ENCODE measurements around the gene TMEM115. TPM values are rescaled to one million over a fixed set of nuclear protein-coding genes. Genes with fewer than 3 reads are reported as not detected.

The TMEM115 gene
- total RNA-seq, 2 experiments from 2014 or later: 13.1 to 16.1 TPM

DNA sequence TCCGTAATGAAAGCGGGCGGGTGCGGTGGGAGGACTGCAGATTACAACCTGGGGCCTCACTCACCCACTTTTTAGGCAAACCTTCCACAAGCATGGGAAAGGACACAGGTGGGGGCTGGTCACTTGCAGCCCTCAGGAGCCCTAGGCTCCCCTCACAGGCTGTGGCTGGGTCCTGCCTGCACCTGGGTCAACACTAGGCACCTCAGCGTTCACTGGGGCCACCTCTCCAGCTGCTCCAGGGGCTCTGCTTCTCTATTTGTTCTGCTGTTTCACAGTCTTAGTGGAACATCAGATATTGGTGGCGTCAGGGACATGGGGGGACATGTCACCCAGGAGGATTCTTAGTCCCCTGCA, 30.1 kb upstream of the TMEM115 start:
- Mint-ChIP-seq H3K4me1 (peaks cover 1% of the 10 kb centered on the region), H3K27ac (no peak overlapping the region), H3K36me3 (ENCODE audit: low read depth) (no peaks in the 10 kb centered on the region), H3K4me3 (no peak overlapping the region), H3K27me3 (no peaks in the 10 kb centered on the region), H3K9me3 (ENCODE audit: low read depth) (no peaks in the 10 kb centered on the region)
- DNase-seq: no peak
- intact Hi-C loops (cut with DNase I, micrococcal nuclease): no loop called here
- no peak for ATAC-seq
- POLR2A ChIA-PET: no interaction called here
- CTCF ChIA-PET: no interaction called here

DNA sequence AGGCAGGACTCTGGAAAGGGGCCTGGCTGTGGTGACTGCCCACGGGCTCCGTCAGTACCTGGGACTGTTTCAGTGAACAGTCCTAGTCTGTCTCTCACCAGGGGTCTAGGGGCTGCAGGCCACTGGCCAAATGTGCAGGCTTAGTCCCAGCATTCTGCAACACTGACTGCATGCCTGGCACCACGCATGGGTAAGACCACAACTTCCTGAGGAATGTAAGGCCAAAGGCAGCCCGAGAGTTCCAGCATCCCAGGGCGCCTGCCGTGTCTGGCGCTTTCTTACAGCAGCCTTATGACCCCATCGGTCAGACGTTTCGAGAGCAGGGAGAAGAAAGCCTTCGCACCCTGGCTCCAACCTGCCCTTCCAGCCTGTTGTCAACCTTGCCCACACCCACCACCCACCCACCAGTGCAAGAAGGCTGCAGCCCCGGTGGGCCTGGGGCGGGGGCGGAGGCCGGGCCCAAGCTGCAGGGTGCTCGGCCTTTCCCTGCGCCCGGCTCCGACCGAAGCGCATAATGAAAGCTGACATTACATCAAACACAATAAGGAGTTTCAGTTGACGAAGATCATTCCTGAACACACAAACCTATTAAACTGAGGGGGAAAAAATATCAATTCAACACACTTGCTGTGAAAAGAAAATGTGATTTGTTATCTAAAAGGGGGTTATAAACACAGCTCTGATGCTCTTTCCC, 29.5 kb upstream of the TMEM115 start:
- H3K27ac Mint-ChIP-seq: no peak overlapping the region
- no peak overlapping the region for H3K4me3 Mint-ChIP-seq
- intact Hi-C loops (cut with DNase I, micrococcal nuclease): no loop called here
- H3K36me3 Mint-ChIP-seq (ENCODE audit: low read depth): no peaks in the 10 kb centered on the region
- CTCF ChIA-PET: no interaction called here
- H3K4me1 Mint-ChIP-seq: peaks cover 1% of the 10 kb centered on the region
- no peaks in the 10 kb centered on the region for H3K27me3 Mint-ChIP-seq
- H3K9me3 Mint-ChIP-seq (ENCODE audit: low read depth): no peaks in the 10 kb centered on the region
- DNase-seq: no peak
- POLR2A ChIA-PET: no interaction called here
- no peak for ATAC-seq

- H3K9me3 Mint-ChIP-seq (ENCODE audit: low read depth): no peaks in the 10 kb centered on the region
- no peak for DNase-seq
- no peak for ATAC-seq
- ChIA-PET CTCF (interaction anchor here (0.6 kb wide), 1 partner anchor 665 kb away, joined by 5 read pairs; no protein-coding TSS in a partner anchor), POLR2A (no interaction called here)
- H3K4me1 Mint-ChIP-seq: peaks cover 1% of the 10 kb centered on the region
- no peaks in the 10 kb centered on the region for H3K27me3 Mint-ChIP-seq
- no peak overlapping the region for H3K4me3 Mint-ChIP-seq
- intact Hi-C loops (cut with DNase I, micrococcal nuclease): no loop called here
- no peak overlapping the region for H3K27ac Mint-ChIP-seq
- H3K36me3 Mint-ChIP-seq (ENCODE audit: low read depth): no peaks in the 10 kb centered on the region
Measured at GRCh38 chr3:50388016-50388719, 28.8 kb upstream of the TMEM115 start.

DNA sequence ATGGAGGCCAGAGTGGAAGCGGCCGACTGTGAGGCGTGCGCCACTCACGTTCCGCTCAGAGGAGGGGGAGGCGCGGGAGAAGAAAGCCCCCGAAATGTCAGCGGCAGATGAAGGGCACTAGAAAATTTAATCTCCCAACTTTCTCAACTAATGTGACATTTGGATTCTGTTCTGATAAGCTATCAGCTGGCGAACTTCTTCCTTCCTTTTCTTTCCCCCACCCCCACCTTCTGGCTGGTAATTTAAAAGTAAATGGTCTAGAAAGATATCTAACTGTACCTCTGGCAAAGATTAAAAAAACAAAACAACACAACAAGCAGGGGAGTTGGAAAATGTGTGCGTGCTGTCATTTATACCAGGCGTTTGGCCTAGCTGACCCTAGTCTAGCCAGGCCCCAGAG, 26.4 kb upstream of the TMEM115 start:
- no peaks in the 10 kb centered on the region for H3K4me1 Mint-ChIP-seq
- no peaks in the 10 kb centered on the region for H3K27me3 Mint-ChIP-seq
- intact Hi-C loops (cut with DNase I, micrococcal nuclease): no loop called here
- POLR2A ChIA-PET: interaction anchor here (0.6 kb wide), 1 partner anchor 409 kb away, joined by 3 read pairs; no protein-coding TSS in a partner anchor
- no peak overlapping the region for H3K27ac Mint-ChIP-seq
- H3K4me3 Mint-ChIP-seq: no peak overlapping the region
- ATAC-seq (no peak), DNase-seq (no peak)
- H3K36me3 Mint-ChIP-seq (ENCODE audit: low read depth): no peaks in the 10 kb centered on the region
- no peaks in the 10 kb centered on the region for H3K9me3 Mint-ChIP-seq (ENCODE audit: low read depth)
- CTCF ChIA-PET: no interaction called here

- ATAC-seq (no peak), DNase-seq (no peak)
- Mint-ChIP-seq H3K27ac (no peak overlapping the region), H3K27me3 (no peaks in the 10 kb centered on the region), H3K9me3 (ENCODE audit: low read depth) (no peaks in the 10 kb centered on the region), H3K36me3 (ENCODE audit: low read depth) (no peaks in the 10 kb centered on the region), H3K4me1 (no peaks in the 10 kb centered on the region), H3K4me3 (no peak overlapping the region)
- intact Hi-C loops (cut with DNase I, micrococcal nuclease): no loop called here
- ChIA-PET POLR2A (no interaction called here), CTCF (no interaction called here)
Measured at GRCh38 chr3:50383750-50384149, 24.4 kb upstream of the TMEM115 start.

GRCh38 chr3:50382722-50383121, 23.4 kb upstream of the TMEM115 start:
- ATAC-seq: no peak
- Mint-ChIP-seq H3K27ac (no peak overlapping the region), H3K4me1 (no peaks in the 10 kb centered on the region), H3K4me3 (no peak overlapping the region), H3K36me3 (ENCODE audit: low read depth) (no peaks in the 10 kb centered on the region), H3K9me3 (ENCODE audit: low read depth) (no peaks in the 10 kb centered on the region), H3K27me3 (no peaks in the 10 kb centered on the region)
- intact Hi-C loops (cut with DNase I, micrococcal nuclease): no loop called here
- no peak for DNase-seq
- ChIA-PET CTCF (interaction anchor here (0.5 kb wide), 1 partner anchor 1574 kb away, joined by 4 read pairs; no protein-coding TSS in a partner anchor), POLR2A (no interaction called here)

DNA sequence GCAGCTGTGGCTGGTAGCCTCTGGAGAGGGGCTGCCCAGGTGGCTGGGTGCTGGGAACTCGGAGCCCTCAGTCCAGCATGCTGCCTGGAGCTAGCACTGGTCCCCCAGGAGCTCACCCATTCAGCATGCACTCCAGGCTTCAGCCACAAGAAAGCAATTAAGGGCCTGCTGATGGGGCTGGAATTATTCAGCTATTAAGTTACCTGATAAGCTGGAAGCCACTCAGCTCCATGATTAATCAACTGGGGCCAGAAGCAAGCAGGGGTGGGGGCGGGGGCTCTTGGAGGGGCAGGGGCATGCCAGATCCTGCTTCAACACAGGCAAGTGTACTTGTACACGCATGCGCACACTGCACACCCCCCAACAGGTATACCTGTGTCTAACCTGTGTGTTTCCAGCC, 22.1 kb upstream of the TMEM115 start:
- no peak overlapping the region for H3K27ac Mint-ChIP-seq
- ChIA-PET POLR2A (no interaction called here), CTCF (interaction anchor here (0.6 kb wide), 1 partner anchor 490 kb away, joined by 3 read pairs; no protein-coding TSS in a partner anchor)
- DNase-seq (no peak), ATAC-seq (no peak)
- no peaks in the 10 kb centered on the region for H3K27me3 Mint-ChIP-seq
- no peak overlapping the region for H3K4me3 Mint-ChIP-seq
- no peaks in the 10 kb centered on the region for H3K4me1 Mint-ChIP-seq
- H3K36me3 Mint-ChIP-seq (ENCODE audit: low read depth): no peaks in the 10 kb centered on the region
- no peaks in the 10 kb centered on the region for H3K9me3 Mint-ChIP-seq (ENCODE audit: low read depth)
- intact Hi-C loops (cut with DNase I, micrococcal nuclease): no loop called here

DNA sequence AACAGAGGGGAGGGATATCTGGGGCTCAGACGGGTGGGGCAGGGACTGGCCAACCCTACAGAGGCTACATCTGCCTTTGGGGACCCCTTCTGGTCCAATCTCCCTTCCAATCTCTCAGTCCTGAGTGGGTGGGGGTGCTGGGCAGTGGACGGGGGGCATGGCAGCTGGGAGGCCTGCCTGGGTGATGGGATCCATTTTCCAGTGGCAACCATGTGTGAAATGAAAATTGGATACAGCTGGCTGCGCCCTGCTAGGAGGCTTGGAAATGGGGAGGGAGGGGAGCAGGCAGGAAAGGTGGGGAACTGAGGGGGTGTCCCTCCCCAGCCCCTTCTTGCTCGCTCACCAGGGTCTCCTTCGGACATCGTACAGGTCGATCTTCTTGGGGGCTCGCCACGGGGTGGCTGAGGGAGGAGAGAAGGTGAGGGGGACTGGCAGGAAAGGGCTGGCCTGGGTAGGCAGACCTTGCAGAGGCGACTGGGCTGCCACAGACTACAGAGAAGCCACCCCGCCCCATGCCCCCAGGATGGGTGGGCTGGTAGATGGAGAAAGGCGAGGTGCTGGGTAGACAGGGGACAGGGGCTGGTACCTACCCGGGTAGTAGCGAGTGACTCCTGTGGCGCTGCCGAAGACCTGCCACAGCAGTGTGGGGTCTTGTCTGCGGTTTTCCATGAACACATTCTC, 21.2 kb upstream of the TMEM115 start:
- no peaks in the 10 kb centered on the region for H3K36me3 Mint-ChIP-seq (ENCODE audit: low read depth)
- ChIA-PET POLR2A (interaction anchor here (0.6 kb wide), 1 partner anchor 36 kb away, joined by 3 read pairs; no protein-coding TSS in a partner anchor), CTCF (no interaction called here)
- no peak overlapping the region for H3K27ac Mint-ChIP-seq
- no peak for ATAC-seq
- no peak for DNase-seq
- intact Hi-C loops (cut with DNase I, micrococcal nuclease): no loop called here
- H3K9me3 Mint-ChIP-seq (ENCODE audit: low read depth): no peaks in the 10 kb centered on the region
- H3K4me1 Mint-ChIP-seq: no peaks in the 10 kb centered on the region
- no peak overlapping the region for H3K4me3 Mint-ChIP-seq
- H3K27me3 Mint-ChIP-seq: no peaks in the 10 kb centered on the region

GRCh38 chr3:50378757-50379156, 19.4 kb upstream of the TMEM115 start:
- Mint-ChIP-seq H3K27ac (no peak overlapping the region), H3K4me1 (no peaks in the 10 kb centered on the region), H3K36me3 (ENCODE audit: low read depth) (no peaks in the 10 kb centered on the region), H3K4me3 (no peak overlapping the region), H3K9me3 (ENCODE audit: low read depth) (no peaks in the 10 kb centered on the region), H3K27me3 (no peaks in the 10 kb centered on the region)
- DNase-seq (no peak), ATAC-seq (no peak)
- ChIA-PET CTCF (no interaction called here), POLR2A (no interaction called here)
- intact Hi-C loops (cut with DNase I, micrococcal nuclease): no loop called here

DNA sequence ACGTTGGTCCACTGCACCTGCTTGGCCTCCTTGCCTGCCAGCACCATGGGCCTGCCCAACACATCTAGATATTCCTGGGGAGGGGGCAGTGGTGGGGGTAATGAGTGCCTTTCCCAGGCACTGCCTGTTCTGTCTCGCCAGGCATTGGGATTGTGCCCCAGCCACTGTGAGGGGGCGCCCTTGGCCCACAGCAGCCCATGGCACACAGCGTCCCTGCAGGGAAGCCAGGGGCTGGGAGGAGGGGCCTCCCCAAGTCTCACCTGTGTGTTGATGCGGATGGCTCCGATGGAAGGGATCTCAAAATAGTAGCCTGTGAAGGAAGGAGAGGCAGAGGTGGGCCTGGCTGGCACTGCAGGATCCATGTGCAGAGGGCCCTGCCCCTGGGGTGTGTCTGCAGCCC, 18.7 kb upstream of the TMEM115 start:
- intact Hi-C loops (cut with DNase I, micrococcal nuclease): no loop called here
- H3K36me3 Mint-ChIP-seq (ENCODE audit: low read depth): no peaks in the 10 kb centered on the region
- POLR2A ChIA-PET: no interaction called here
- no peaks in the 10 kb centered on the region for H3K27me3 Mint-ChIP-seq
- no peak overlapping the region for H3K4me3 Mint-ChIP-seq
- no peak for ATAC-seq
- CTCF ChIA-PET: no interaction called here
- H3K27ac Mint-ChIP-seq: no peak overlapping the region
- peaks cover 4% of the 10 kb centered on the region for H3K4me1 Mint-ChIP-seq
- no peaks in the 10 kb centered on the region for H3K9me3 Mint-ChIP-seq (ENCODE audit: low read depth)
- DNase-seq: no peak

GRCh38 chr3:50375258-50375931, 16.1 kb upstream of the TMEM115 start:
- POLR2A ChIA-PET: no interaction called here
- peaks cover 8% of the 10 kb centered on the region for H3K4me1 Mint-ChIP-seq
- ATAC-seq: peak; percentile 26
- H3K4me3 Mint-ChIP-seq: no peak overlapping the region
- H3K9me3 Mint-ChIP-seq (ENCODE audit: low read depth): no peaks in the 10 kb centered on the region
- no peak for DNase-seq
- H3K27me3 Mint-ChIP-seq: no peaks in the 10 kb centered on the region
- no peaks in the 10 kb centered on the region for H3K36me3 Mint-ChIP-seq (ENCODE audit: low read depth)
- intact Hi-C loops (cut with DNase I, micrococcal nuclease): no loop called here
- no peak overlapping the region for H3K27ac Mint-ChIP-seq
- CTCF ChIA-PET: no interaction called here

Measured in activated CD4-positive, alpha-beta T cell treated with anti-CD3 and anti-CD28 coated beads for 36 hours (primary cell).